GM23338 (cell line): ENCODE measurements around the gene PPARD. TPM values are rescaled to one million over a fixed set of nuclear protein-coding genes. Genes with fewer than 3 reads are reported as not detected.

Source experiments
- ATAC-seq: fragments of 200-7000 bp; cut with Tn5 transposase; 3 replicates; pipeline ENCODE4 v1.9.1; 2020
- DNase-seq: peaks from one replicate; pipeline ENCODE4 v3.0.0-alpha.2; 2015; ENCODE audit warnings: low spot score
- H2AFZ ChIP-seq: fragments of 200-600 bp; sonication (generic); 2 replicates; pipeline ENCODE4 v1.8.0; 2016; ENCODE audit warnings: antibody characterized with exemption, mild to moderate bottlenecking, moderate library complexity
- H3F3A ChIP-seq: fragments of 200-600 bp; sonication (generic); replicated peaks from 2 replicates; pipeline ENCODE4 v1.8.0; 2017; ENCODE audit warnings: antibody characterized with exemption, mixed run types, low read depth
- H3K27ac ChIP-seq: fragments of 200-600 bp; sonication (generic); 2 replicates; pipeline ENCODE4 v1.6.1; 2016; ENCODE audit warnings: low read depth
- H3K27me3 ChIP-seq: fragments of 200-600 bp; sonication (generic); 2 replicates; pipeline ENCODE4 v1.8.0; 2016; ENCODE audit warnings: mild to moderate bottlenecking, mixed run types, moderate library complexity; ENCODE audit not compliant: insufficient read depth
- H3K36me3 ChIP-seq: fragments of 200-600 bp; sonication (generic); 2 replicates; pipeline ENCODE4 v1.8.0; 2016; ENCODE audit warnings: mild to moderate bottlenecking; ENCODE audit not compliant: insufficient read depth
- H3K4me1 ChIP-seq: fragments of 200-600 bp; sonication (generic); 2 replicates; pipeline ENCODE4 v1.8.0; 2016; ENCODE audit warnings: mild to moderate bottlenecking, moderate library complexity; ENCODE audit not compliant: insufficient read depth
- H3K4me2 ChIP-seq: fragments of 200-600 bp; sonication (generic); 2 replicates; pipeline ENCODE4 v1.7.1; 2017; ENCODE audit warnings: mixed run types
- H3K4me3 ChIP-seq: fragments of 200-600 bp; sonication (generic); 2 replicates; pipeline ENCODE4 v1.6.1; 2016; ENCODE audit warnings: mixed run types
- H3K79me2 ChIP-seq: fragments of 200-600 bp; sonication (generic); replicated peaks from 2 replicates; pipeline ENCODE4 v1.8.0; 2017; ENCODE audit warnings: mild to moderate bottlenecking; ENCODE audit not compliant: insufficient read depth
- H3K9me2 ChIP-seq: fragments of 200-600 bp; sonication (generic); 2 replicates; pipeline ENCODE4 v1.8.0; 2017; ENCODE audit not compliant: insufficient read depth
- H4K20me1 ChIP-seq: fragments of 200-600 bp; sonication (generic); replicated peaks from 2 replicates; pipeline ENCODE4 v1.8.0; 2017; ENCODE audit warnings: mild to moderate bottlenecking; ENCODE audit not compliant: insufficient read depth
- H3K27ac Mint-ChIP-seq: 2 replicates; pipeline ENCODE4 v1.8.0; 2020; ENCODE audit warnings: inconsistent platforms, mild to moderate bottlenecking, moderate library complexity, mixed read lengths
- H3K27me3 Mint-ChIP-seq: 3 replicates; pipeline ENCODE4 v1.8.0; 2022; ENCODE audit warnings: low read depth, mild to moderate bottlenecking, moderate library complexity, mixed read lengths, inconsistent platforms; ENCODE audit not compliant: insufficient read depth, poor library complexity
- H3K36me3 Mint-ChIP-seq: 3 replicates; pipeline ENCODE4 v1.8.0; 2021; ENCODE audit warnings: low read depth, mild to moderate bottlenecking, inconsistent platforms, moderate library complexity, mixed read lengths
- H3K4me1 Mint-ChIP-seq: 3 replicates; pipeline ENCODE4 v1.8.0; 2020; ENCODE audit warnings: mild to moderate bottlenecking, inconsistent platforms, mixed read lengths
- H3K4me3 Mint-ChIP-seq: 3 replicates; pipeline ENCODE4 v1.8.0; 2021; ENCODE audit warnings: moderate library complexity, mild to moderate bottlenecking, inconsistent platforms, mixed read lengths
- H3K9me3 Mint-ChIP-seq: 3 replicates; pipeline ENCODE4 v1.8.0; 2020; ENCODE audit warnings: moderate library complexity, mild to moderate bottlenecking, inconsistent platforms, mixed read lengths
- CREB1 ChIP-seq: fragments of 250-450 bp; sonication (Bioruptor Pico); IDR thresholded peaks from 2 replicates; pipeline ENCODE4 v1.5.0; 2020; ENCODE audit warnings: low read depth, mild to moderate bottlenecking, moderate library complexity
- CTCF ChIP-seq, 2 experiments: fragments of 200-600 bp in 1 of 2; sonication (generic) in 1 of 2; conservative IDR thresholded peaks; 2 replicates each; pipeline versions ENCODE4 v1.5.1 to v1.6.1; 2016 to 2017; ENCODE audit warnings: antibody characterized with exemption in 2 of 2, low read depth in 2 of 2, mild to moderate bottlenecking in 2 of 2, moderate library complexity in 1 of 2
- ETS1 ChIP-seq: IDR thresholded peaks from 2 replicates; pipeline ENCODE4 v1.6.1; 2016; ENCODE audit warnings: antibody characterized with exemption
- EZH2 ChIP-seq: fragments of 200-600 bp; sonication (generic); IDR thresholded peaks from one replicate; pipeline ENCODE4 v1.8.0; 2017; ENCODE audit warnings: antibody characterized with exemption, mild to moderate bottlenecking, low read depth; ENCODE audit not compliant: unreplicated experiment
- EZH2phosphoT487 ChIP-seq: fragments of 200-600 bp; sonication (generic); IDR thresholded peaks from one replicate; pipeline ENCODE4 v1.8.1; 2018; ENCODE audit warnings: antibody characterized with exemption; ENCODE audit not compliant: unreplicated experiment
- JUNB ChIP-seq: IDR thresholded peaks from one replicate; pipeline ENCODE4 v1.6.1; 2016; ENCODE audit warnings: antibody characterized with exemption; ENCODE audit not compliant: unreplicated experiment
- NANOG ChIP-seq: IDR thresholded peaks from 2 replicates; pipeline ENCODE4 v1.6.1; 2016; ENCODE audit warnings: antibody characterized with exemption, borderline replicate concordance
- POLR2AphosphoS5 ChIP-seq: IDR thresholded peaks from 2 replicates; pipeline ENCODE4 v1.6.1; 2016; ENCODE audit warnings: antibody characterized with exemption, low read depth
- REST ChIP-seq: IDR thresholded peaks from one replicate; pipeline ENCODE4 v1.6.1; 2018; ENCODE audit warnings: antibody characterized with exemption; ENCODE audit not compliant: unreplicated experiment
- ZNF114 ChIP-seq: fragments of 250-450 bp; sonication (Bioruptor Pico); IDR thresholded peaks from 2 replicates; pipeline ENCODE4 v1.5.0; 2020; ENCODE audit warnings: mild to moderate bottlenecking, moderate library complexity
- ZNF331 ChIP-seq: fragments of 250-450 bp; sonication (Bioruptor Pico); IDR thresholded peaks from 2 replicates; pipeline ENCODE4 v1.5.0; 2020; ENCODE audit warnings: low read depth, mild to moderate bottlenecking, moderate library complexity
- polyA plus RNA-seq: library from polyadenylated mRNA; unstranded; fragments of >200 nt; fragmentation: Nextera tagmentation; extraction: Ambion mirVana; gene quantifications from 2 replicates; pipeline ENCODE4 v1.2.1, GENCODE V29; 2016
- total RNA-seq: library from RNA; depleted of rRNA; stranded (reverse); fragments of >200 nt; shearing (Covaris generic); gene quantifications from 2 replicates; pipeline ENCODE4 v1.2.3, GENCODE V29; 2014

PPARD gene
- total and polyA plus RNA-seq, 2 experiments from 2014 or later = 5.1 to 9.7 TPM

GRCh38 chr6:35320031-35320410, 22.3 kb upstream of the PPARD start:
- no peak overlapping the region for H3K4me3 Mint-ChIP-seq
- Histone ChIP-seq H3K9me2 (no peaks in the 10 kb centered on the region), H3F3A (0 out of 2 replicates have a peak, but pooled peaks cover 3% of the 10 kb centered on the region), H3K79me2 (no peaks in the 10 kb centered on the region), H3K27ac (no peak overlapping the region), H4K20me1 (no peaks in the 10 kb centered on the region), H3K4me1 (peaks cover 17% of the 10 kb centered on the region), H3K36me3 (no peaks in the 10 kb centered on the region), H3K4me2 (no peak overlapping the region), H3K4me3 (no peak overlapping the region), H2AFZ (no peak overlapping the region), H3K27me3 (peaks cover 22% of the 10 kb centered on the region)
- H3K27me3 Mint-ChIP-seq = peaks cover 28% of the 10 kb centered on the region
- TF ChIP-seq ETS1 = no peak
- no peak for TF ChIP-seq REST
- no peak for TF ChIP-seq EZH2phosphoT487
- TF ChIP-seq CREB1 (CRISPR knock-in tag) = no peak
- no peak for TF ChIP-seq ZNF114 (CRISPR knock-in tag)
- TF ChIP-seq CTCF (conservative IDR thresholded peaks at IDR 0.05; ENCODE audit: low read depth in 2 of 2) = no peak
- TF ChIP-seq POLR2AphosphoS5 = no peak
- no peak for TF ChIP-seq EZH2
- TF ChIP-seq JUNB = no peak
- no peak for TF ChIP-seq NANOG
- TF ChIP-seq ZNF331 (CRISPR knock-in tag) = no peak
- ATAC-seq (no peak), DNase-seq (no peak)
- H3K27ac Mint-ChIP-seq = no peak overlapping the region
- no peaks in the 10 kb centered on the region for H3K9me3 Mint-ChIP-seq
- peaks cover 16% of the 10 kb centered on the region for H3K4me1 Mint-ChIP-seq
- H3K36me3 Mint-ChIP-seq = peaks cover 3% of the 10 kb centered on the region; the same call in 1 of the 3 replicates
